Activated CD4-positive, CD25-positive, alpha-beta regulatory T cell treated with anti-CD3 and anti-CD28 coated beads, Interleukin-2, amount 50 U/mL, for 24 hours (primary cell): ENCODE data around the gene MYB.
A peak's percentile ranks its signal among the peaks of the same experiment; 100 is the strongest.

Source experiments
- ATAC-seq, 2 donors: fragments of 150-1000 bp; cut with Tn5 transposase; one replicate each; pipeline ENCODE4 v1.10.0; 2021; ENCODE audit warnings: mild to moderate bottlenecking in 1 of 2, moderate library complexity in 1 of 2

The MYB gene

GRCh38 chr6:135189344-135189743 is 8.2 kb downstream of the MYB start:
- ATAC-seq, result no peak

GRCh38 chr6:135191508-135192255 is 10.6 kb downstream of the MYB start:
- ATAC-seq, result no peak

- ATAC-seq, result peak in 1 of 2 donors; percentile 10
Observed at GRCh38 chr6:135192256-135193174, 11.4 kb downstream of the MYB start.

- ATAC-seq, result no peak
Observed at GRCh38 chr6:135193221-135193620, 12.1 kb downstream of the MYB start.

GRCh38 chr6:135195041-135195440 is 13.9 kb downstream of the MYB start:
- ATAC-seq, result no peak

- ATAC-seq, result no peak
Observed at GRCh38 chr6:135195522-135195921, 14.4 kb downstream of the MYB start.

- ATAC-seq, result peak; percentile 82 to 84
Observed at GRCh38 chr6:135196739-135197510, 15.8 kb downstream of the MYB start.

- ATAC-seq, result no peak
Observed at GRCh38 chr6:135202836-135203235, 21.7 kb downstream of the MYB start.

- no peak for ATAC-seq
Observed at GRCh38 chr6:135204951-135205350, 23.8 kb downstream of the MYB start.

GRCh38 chr6:135209803-135210202 is 28.7 kb downstream of the MYB start:
- no peak for ATAC-seq

- peak in 1 of 2 donors; percentile 34 for ATAC-seq
Observed at GRCh38 chr6:135210632-135211305, 29.7 kb downstream of the MYB start.

GRCh38 chr6:135211306-135211702 is 30.2 kb downstream of the MYB start:
- ATAC-seq, result peak in 1 of 2 donors; percentile 18

GRCh38 chr6:135212020-135212806 is 31.1 kb downstream of the MYB start:
- ATAC-seq, result peak; percentile 81 to 82

GRCh38 chr6:135212935-135213334 is 31.8 kb downstream of the MYB start:
- ATAC-seq, result no peak

- no peak for ATAC-seq
Observed at GRCh38 chr6:135213616-135214015, 32.5 kb downstream of the MYB start.

- no peak for ATAC-seq
Observed at GRCh38 chr6:135215160-135215559, 34.1 kb downstream of the MYB start.

GRCh38 chr6:135215563-135215962 is 34.5 kb downstream of the MYB start:
- ATAC-seq, result no peak

- no peak for ATAC-seq
Observed at GRCh38 chr6:135217663-135218062, 36.6 kb downstream of the MYB start.

GRCh38 chr6:135219346-135219745 is 38.2 kb downstream of the MYB start:
- no peak for ATAC-seq

- ATAC-seq, result no peak
Observed at GRCh38 chr6:135221042-135221441, 39.9 kb downstream of the MYB start.

GRCh38 chr6:135221505-135221904 is 40.4 kb downstream of the MYB start:
- ATAC-seq, result no peak

- ATAC-seq, result no peak
Observed at GRCh38 chr6:135222623-135223022, 41.5 kb downstream of the MYB start.
